AG20443 (cell line): ENCODE results near the gene RGS10.
A peak's percentile ranks its signal among the peaks of the same experiment; 100 is the strongest.
"Not testable (repeated sequence)": the region's sequence is repeated elsewhere in the genome, so short reads cannot be mapped to it uniquely, and the experiment has no call there.

Experiments used
- DNase-seq: peaks from one replicate; pipeline ENCODE4 v3.0.0; 2012; ENCODE audit warnings: low spot score, mixed read lengths

The RGS10 gene

DNA sequence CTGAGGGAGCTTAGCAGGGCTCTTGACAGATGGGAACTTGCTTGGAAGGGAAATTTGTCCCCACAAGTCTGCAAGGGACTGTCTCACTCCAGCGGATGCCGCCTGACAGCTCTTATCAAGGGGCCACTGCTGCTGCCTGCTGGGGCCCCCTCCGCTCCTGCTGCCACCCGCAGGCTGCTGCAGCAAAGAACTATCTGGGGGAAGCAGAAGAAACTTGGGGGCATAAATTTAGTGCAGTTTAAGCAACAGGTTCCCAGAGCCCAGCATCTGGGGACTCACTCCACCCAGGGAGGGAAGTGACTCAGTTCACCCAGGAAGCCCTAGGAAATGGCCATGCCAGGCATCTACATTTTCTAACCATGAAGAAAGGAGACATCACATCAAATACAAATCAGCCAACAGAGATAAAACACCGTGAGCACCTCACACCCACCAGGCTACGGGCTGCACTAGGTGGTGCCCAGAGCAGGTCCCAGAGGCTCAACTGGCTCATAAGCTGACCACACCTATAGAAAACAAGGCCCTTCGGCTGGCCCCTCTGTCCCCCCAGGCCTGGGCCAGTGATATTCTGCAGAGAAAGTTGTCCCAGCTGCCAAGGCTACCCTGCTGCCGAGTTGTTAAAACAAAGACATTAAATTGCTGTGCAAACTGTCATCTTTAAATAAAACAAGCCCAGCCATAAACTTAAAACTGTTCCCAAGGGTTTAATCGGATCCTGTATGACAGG lies 3.7 kb downstream of the RGS10 start:
- DNase-seq: no peak

DNA sequence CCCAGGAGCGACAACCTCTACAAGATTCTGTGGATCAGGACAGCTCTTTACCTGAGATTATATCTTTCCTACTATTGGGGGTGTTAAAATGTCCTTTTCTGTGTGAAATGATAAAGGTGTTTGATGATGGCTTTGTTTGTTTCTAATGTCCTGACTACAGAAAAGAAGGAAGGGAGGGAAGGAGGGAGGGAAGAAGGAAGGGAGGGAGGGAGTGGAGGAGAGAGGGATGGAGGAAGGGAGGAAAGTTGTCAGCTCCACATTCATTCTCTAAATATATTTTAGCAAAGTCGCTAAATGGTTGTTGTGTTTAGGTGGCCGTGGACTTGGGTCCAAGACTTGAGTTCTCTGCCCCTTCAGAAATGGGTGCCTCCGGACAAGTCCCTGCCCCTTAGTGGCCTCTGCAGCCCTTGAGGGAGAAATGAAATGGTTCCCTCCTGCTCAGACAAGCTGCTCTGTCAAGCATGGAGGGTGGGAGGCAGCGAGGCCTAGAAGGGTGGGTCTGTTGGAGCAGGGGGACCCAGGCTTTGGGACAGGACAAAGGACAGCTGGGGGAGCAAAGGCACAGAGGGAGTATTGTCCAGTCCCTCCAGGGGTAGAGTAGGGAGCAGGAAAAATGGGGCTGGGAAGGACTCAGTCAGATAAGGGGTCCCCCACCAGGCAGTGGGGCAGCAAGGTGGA lies 4.4 kb downstream of the RGS10 start:
- no peak for DNase-seq

DNA sequence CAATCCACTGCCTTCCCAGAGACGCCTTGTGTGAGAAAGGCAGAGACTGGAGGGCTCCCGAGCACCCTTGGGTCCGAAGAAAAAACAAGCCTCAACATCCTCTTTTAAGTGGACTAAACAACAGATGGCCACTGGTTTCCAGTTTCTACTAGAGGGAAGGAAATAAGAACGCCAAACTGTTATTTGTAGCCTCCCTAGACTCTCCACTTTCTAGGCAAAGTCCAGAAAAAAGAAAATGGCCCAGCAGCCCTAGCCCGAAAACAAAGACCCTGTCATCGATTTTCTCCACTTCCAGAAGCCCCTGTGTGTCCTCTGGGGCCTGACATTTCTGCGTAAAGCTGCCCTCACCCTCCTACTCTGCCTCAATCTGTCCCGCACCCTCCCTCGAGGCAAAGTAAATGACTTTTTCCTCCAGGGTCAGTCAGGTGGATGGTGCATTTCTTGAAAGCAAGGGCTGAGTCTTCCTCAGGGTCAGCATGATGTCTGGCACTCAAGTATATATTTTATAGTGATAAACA lies 6.0 kb downstream of the RGS10 start:
- no peak for DNase-seq

DNA sequence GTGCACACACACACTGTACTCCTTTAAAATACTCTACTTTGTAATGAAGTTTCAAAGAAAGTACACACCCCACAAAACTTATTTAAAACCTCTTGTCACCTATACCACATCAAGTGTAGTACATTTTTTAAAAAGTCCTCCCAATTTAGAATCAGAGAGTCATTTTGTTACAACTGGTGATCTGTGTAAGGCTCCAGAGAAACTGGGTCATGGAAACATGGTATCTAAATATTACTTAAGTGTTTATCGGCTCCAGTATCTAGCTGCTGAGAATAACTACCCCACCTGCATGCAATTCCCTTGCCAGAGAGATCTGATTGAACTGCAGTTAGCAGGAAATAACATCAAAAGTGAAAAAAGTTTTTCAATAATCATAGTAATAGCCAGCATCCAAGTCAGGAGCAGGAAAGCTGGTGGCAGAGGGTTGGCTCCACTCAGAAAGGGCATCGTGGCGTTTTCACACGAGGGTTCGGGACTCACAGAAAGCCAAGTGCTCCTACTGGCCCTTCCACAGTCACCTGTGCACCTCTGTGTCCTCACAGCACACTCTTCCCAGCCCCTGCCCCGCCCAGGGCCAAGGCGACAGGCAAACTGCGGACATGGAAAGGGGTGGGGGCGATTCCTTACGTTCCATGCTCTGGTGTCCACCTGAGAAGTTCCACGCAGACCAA lies 6.5 kb downstream of the RGS10 start:
- no peak for DNase-seq

DNA sequence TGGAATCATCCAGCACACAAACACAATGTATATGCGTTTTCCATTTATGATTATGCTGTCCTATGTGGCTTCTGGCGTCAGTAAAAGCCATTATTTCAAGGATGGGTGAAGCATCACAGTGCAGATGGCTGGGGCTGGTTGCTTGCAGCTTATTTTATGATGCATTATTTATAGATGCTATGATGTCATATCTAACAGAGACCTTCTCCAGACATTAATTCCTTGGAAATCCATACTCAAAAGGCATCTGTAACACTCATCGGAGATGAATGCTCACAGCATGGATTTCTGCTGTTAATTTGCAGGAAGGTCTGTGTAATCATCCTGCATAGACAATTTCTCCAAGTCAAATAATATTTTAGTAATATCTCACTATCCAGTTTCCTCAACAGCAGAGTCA lies 7.2 kb downstream of the RGS10 start:
- no peak for DNase-seq

DNA sequence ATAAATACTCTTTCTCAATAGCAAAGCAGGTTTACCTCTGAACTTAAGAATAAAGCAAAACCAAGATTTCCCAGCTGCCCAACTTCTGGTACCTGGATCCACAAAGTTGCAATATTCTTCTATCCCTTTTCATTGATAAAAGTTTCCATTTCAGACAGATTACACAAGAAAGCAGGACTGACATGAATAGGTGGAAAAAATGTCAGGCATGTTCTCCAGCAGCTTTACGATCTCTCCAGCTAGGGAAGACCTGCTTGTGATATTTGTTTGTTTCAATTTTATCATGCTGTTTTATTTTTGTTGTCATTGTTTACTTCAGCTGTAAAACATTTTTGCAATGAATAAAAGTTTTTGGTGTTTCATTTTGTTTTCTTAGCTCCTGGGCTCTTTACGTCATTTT lies 9.0 kb downstream of the RGS10 start:
- DNase-seq: no peak

DNA sequence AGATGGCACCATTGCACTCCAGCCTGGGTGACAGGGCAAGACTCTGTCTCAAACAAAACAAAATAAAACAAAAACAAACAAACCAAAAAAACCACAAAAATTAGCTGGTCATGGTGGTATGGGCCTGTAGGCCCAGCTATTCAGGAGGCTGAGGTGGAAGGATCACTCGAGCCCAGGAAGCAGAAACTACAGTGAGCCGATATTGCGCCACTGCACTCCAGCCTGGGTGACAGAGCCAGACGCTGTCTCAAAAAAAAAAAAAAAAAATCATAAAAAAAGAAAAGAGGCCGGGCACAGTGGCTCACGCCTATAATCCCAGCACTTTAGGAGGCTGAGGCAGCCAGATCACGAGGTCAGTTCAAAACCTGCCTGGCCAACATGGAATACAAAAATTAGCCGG lies 9.7 kb downstream of the RGS10 start:
- DNase-seq: not testable (repeated sequence)

DNA sequence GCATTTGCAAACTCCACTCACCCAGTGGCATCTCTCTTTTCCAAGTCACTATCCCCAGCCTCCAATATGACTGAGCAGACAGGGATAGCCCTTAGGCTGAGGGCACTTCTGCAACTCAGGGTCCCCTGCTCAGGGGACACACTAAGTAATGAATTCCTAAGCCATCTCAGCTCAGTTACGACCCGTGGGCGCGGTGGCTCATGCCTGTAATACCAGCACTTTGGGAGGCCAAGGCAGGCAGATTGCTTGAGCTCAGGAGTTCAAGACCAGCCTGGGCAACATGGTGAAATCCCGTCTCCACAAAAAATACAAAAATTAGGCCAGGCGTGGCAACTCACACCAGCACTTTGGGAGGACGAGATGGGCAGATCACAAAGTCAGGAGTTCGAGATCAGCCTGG lies 10.3 kb downstream of the RGS10 start:
- not testable (repeated sequence) for DNase-seq

DNA sequence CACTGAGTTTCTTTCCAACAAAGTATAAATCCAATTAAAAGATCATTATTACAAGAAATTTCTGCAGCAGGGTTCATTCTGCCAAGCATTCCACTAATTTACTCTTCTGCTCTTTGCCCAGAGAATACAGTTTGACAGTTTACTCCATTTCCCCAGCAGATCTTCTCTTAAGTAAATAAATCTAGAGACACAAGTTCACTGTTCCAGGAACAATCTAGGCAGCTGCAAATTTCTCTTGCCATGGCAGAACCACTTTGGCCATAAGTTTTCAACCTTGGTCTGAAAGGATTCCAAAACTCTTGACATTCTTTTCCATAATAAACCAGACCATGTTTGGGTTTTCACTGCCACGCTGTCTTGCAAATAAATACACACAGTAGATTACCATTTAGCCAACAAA lies 11.5 kb downstream of the RGS10 start:
- DNase-seq: no peak

DNA sequence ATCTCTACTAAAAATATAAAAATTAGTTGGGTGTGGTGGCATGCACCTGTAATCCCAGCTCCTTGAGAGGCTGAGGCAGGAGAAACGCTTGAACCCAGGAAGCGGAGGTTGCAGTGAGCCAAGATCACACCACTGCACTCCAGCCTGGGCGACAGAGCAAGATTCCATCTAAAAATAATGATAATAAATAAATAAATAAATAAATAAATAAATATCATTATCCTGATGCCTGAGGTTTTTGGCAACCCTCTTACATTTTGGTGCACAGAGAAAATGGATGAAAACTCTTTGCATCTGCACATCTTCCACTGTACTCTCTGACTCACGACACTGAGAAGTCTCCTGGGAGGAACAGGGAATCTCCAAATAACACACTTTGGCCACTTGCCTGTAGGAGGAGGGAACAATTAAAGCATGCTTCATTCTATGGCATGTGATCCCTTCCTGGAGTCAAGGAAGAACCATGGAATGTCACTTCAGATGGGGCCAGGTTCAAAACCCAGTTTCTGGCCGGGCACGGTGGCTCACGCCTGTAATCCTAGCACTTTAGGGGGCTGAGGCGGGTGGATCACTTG lies 13.8 kb downstream of the RGS10 start:
- DNase-seq: peak; percentile 81

DNA sequence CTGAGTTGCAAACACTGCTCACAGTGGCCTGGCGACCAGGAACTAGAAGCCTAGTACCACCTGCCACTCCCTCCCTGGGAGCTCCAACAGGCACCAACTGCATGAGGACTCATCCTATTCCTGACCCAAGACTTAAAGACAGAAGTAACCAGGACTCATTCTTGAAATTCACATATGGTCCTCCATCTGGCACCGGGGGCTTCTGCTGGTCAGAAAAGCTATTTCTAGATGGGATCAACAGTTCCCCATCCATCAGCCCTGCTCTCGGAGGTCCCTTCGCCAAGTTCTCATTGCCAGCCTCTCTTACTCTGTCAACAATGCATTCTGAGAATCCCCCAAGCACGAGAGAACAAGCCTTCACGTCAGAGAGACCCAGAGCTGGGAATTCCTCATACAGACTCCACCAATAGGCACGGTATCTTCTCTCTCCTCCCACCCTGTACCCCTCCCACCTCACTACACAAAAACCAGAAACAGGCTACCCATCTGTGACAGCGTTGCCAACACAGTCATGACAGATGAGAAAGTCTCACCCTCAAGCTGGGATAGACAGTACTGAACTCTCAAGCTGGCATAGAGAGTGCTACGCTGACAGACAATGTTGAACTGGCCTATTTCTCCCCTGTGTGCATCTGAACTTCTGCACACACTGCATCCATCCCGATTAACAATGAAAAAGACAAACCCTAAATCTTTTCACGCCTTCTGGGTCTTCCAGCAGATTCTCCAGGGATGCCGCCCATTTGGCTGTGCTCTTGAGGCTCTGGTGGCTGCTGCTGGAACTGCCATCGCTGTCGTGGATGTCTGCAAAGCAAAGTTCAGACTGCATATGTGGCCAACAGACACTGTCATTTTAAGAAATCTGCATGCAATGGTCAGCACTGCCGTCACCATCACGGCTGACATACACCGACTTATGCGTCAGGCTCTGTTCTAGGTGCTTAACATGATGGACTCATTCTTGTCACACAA lies 15.6 kb downstream of the RGS10 start:
- no peak for DNase-seq

DNA sequence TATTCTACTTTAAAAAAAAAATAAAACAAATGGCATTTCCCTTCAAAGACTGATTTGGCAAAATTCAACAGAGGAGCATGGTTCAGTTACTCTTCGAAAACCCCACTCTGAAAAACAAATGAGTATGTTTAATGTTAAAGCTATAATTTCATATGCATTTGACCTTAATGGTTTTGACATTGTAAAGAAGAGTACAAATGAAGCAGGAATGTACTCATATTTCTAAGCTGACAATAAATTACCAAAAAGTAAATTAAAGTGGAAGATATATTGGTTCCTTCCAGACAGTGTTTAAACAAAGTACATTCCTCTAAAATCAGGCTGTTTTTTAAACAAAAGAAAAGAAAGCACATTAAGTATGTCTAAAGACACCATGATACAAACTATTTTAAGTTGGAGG lies 16.4 kb downstream of the RGS10 start:
- DNase-seq: no peak

DNA sequence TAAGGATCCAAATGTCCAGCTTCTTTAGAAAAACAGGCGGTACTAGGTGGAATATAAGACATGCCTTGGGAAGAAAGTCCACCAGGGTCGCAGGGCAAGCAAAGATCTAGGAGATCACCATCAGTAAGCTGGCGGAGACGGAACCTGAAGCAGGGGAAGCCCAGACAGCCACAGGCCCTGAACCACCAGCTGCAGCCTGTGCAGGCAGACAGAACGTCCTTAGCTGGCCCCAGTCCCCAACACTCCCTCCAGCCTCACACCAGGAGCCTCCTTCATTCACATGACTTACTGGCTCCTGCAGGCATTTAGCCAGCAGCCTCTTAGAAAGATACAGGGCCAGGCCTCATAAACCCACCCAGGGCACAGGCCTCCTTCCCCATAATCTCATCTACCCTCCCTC lies 17.4 kb downstream of the RGS10 start:
- DNase-seq: no peak

DNA sequence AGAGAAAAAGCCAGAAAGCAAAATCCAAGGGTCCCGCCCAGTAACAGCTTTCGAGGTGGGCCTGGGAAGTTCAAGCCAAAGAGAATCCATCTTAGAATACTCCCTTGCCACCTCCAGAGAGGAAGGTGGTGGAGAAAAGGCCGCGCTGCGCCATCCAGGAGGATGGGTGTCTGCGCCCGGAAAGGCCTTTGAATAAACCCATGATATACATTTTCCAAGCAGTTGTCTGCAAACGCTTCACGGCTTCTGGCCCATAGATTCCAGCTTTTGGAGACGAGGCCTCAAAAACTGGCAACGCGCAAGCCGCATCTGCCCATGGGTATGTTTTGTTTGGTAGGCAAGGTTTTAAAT lies 17.8 kb downstream of the RGS10 start:
- DNase-seq: no peak

DNA sequence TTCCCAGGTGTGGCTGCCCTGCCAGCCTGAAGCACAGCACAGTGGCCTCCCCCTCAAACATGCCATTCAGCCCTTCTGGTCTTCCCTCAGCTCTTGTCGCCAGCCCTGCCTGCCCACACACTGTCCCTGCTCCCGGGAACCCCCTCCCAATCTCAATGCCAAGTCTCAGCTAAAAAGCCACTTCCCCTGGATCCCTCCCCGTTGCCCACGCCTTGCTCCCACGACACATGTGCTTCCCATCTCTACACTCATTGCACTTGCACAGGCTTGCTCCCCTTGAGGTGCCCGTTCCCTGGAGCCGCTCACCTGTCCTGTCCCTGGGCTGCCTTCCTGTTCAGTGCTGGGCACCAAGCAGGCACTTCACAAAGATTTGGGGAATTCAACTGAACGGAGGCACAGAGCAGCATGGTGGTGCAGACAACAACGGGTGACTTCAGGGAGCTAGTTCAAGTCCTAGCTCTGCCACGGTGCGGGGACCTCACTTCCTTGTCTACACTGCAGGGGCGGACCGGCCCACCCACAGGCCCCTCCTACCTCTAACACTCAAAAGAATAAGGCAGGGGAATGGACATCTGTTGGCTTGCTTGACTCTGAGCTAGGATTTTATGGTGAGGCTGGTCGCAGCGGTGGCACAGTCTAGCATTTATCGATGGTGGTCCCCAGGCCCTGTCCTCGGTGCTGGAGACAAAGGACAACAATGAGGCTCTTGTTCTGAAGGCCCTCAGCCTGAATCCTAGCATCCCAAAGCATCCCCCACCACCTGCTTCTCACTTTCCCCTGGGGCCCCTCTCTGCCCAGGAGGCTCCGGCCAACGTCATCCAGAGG lies 18.4 kb downstream of the RGS10 start:
- DNase-seq: no peak

DNA sequence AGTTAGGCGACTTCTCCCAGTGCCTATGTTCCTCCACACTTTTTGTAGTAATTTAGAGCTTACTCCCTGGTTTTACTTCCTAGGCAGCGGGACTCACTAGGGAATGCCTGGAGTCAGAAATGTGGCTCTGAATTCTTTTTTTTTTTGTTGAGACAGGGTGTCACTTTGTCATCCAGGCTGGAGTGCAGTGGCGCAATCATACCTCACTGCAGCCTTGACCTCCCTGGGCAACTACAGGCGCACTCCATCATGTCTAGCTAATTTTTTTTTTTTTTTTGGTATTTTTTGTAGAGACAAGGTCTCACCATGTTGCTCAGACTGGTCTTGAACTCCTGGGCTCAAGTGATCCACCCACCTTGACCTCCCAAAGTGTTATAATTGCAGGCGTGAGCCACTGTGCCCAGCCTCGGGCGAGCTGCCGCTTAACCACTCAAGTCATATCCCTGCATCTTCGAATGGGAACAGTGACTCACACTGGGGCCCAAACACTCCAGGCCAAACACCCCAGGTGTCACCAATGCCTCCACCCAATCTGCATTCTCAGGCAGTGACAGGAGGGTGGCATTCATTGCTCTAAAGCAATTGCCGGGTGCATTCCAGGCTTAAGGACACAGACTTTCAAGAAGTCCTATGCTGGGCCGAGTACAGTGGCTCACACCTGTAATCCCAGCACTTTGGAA lies 19.6 kb downstream of the RGS10 start:
- DNase-seq: no peak

DNA sequence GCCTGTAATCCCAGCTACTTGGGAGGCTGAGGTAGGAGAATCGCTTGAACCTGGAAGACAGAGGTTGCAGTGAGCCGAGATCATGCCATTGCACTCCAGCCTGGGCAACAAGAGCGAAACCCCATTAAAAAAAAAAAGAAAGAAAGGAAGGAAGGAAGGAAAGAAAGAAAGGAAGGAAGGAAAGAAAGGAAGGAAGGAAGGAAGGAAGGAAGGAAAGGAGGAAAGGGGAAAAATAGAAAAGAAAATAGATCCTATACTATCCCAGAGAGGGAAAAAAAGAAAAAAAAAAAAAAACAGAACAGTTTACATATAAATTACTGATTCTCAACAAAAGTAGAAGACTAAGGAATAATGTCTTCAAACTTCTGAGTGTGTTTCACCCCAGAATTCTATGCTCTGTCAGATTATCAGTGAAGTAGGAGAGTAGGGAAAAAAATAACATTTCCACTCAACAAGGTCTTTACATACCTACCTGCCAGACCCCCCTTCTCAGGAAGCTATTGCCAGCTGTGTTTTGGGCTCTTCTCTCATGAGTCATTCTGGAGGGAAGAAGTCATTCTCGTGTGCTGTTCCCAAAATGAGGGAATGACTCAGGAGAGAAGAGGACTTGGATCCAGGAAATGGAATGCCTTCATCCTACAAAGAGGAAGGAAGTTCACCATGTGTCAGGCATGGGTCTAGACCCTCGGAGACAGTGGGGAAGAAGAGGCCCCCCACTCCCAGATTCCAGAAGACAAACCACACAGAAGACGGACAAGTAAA lies 20.9 kb downstream of the RGS10 start:
- peak; percentile 91 for DNase-seq

DNA sequence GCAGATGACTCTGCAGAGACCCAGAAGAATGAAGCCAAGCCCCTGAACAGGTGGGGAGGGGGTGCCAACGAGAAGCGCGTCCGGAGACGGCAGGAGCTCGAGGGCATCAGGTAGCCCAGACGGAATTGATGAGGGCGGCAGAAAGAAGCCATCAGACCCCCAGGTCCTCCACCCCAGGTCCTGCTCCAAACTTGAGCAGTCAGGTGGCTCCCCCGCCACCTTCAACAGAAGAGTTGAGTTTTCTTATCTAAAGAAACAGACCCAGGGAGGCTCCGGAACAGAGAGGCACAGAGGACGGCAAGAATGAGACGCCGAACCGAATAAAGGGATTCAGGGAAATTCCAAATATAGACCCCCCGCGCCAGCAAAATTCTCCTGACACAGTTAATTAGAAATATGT lies 22.2 kb downstream of the RGS10 start:
- no peak for DNase-seq

DNA sequence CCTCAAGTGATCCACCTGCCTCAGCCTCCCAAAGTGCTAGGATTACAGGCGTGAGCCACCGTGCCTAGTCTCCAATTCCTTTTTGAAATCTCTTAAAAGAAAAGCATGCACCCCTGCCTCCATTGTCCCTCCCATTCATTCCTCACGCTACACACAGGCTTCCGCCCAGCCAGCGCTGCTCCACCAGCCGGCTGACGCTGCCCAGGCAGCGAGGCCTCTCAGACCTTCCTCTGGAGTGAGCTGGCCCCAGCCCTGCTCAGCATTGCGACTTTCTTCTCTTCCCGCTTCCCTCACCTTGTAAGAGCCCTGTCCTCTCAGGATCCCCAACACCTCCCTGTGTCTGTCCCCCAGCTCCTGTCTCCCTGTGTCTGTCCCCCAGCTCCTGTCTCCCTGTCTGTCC lies 23.6 kb downstream of the RGS10 start:
- DNase-seq: no peak
